Activated effector memory CD4-positive, alpha-beta T cell treated with Interleukin-2 at 50 U/mL for 16 hours (primary cell): ENCODE data around the gene GNA12.

Experiments used
- DNase-seq: peaks from one replicate; pipeline ENCODE4 v3.0.0-alpha.2; 2020

Gene GNA12

DNA sequence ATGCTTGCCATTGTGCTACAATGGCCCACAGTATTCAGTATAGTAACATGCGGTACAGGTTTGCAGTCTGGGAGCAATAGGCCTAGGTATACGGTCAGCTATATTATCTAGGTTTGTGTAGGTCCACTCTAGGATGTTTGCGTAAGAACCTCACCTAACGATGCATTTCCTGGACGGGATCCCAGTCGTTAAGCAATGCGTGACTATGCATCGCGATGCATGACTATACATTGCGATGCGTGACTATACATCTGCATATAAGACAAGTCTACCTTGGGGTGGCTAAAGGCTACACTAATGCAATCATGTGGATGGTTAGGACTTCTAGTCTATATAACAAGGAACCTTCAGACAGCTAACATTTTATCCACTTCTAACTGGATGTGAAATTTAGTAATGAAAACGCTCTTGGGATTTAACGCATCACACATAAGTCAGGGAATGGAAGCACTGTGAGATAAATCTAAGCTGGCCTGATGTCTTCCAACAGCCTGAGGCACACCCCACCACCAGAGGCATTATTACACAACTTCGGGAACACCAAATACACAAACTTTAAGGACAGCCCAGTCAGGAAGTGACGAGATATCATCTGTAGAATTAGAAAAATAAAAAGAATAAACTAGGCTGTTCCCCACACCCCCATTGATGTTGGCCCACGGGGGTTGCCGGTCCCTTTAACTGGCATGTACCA, 9.2 kb downstream of the GNA12 start:
- DNase-seq = no peak

DNA sequence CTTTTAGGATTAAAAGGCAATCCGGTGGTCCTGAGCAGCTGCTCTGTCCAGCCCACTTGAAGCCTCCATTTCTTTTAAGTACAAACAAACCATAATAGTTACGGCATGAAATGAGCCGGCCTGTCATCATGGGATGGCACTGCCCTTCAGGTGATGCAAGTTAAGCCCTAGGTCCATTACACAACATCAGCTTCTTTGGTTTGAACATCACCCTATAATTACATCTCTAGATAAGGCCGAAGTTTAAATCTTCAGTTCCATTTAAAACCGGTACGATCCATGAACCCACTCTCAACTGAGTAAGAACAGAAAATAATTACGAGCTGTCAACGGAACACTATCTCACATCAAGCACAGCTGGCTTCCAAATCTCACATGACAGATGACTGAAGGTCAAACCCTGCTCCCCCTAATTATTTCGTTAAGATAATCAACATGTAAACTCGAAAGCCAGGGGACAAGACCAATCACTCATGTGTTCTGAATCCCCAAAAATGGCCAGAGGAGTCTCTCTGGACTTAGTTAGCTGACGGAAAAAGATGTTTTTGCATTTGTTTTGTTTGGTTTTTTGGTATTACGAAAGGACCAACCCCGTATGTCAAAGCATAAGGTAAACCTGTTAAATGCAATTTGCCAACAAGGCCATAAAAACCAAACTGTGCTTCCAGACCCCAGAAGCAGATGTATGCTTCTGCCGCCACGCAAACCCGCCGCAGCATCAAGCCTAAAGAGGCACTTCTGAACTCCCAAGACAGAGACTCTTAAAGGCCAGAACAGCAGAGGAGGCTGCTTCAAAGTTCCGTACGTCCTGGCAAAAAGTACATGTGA, 10.8 kb downstream of the GNA12 start:
- DNase-seq = no peak

DNA sequence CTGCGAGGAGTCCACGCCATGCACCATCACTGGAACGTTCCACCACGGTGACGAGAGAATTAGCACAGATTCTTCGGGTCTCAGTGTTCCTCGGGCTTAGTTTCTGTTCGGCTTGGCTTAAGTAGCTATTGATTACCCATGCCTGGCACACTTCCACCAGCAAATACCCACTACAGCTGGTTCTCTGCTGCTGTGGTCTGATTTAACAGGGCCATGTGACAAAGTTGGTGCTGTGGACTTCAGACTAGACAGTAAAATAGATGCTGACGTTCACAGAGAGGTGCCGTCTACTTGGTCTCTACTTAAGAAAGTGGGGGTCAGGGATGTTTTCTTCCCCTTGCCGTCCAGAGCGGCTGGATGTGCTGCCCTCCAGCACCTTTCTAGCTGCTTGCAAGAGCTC, 11.6 kb downstream of the GNA12 start:
- no peak for DNase-seq

DNA sequence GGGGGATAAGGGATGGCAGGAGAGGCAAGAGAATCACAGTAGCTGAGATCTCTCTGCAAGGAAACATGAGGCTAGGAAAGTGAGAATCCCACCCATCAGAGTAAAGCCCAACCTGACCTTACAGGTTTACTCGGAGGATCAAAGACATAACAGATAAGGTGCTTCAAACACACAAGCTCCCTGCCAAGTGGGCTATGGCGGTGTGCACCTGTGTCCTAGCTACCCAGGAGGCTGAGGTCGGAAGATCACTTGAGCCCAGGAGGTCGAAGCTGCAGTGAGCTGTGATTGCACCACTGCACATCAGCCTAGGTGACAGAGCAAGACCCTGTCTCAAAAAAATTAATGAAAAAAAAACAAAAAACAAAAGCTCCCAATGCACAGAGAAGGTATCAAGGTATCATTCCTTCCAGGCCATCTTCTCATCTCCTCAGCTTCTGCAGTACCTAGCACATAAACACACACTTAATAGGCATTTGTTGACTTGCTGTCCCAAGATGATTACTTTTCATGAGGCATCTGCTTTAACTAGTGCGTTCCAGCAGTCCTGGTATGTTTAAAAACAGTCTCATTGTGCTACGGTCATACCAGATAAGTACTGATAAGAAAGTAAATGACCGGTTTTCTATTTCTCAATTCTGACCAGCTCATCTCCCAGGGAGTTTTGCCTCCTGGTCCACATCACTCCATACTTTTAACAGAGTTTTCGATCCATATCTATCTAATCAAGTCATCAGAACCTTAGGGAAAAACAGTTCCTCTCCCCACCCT, 13.3 kb downstream of the GNA12 start:
- no peak for DNase-seq

DNA sequence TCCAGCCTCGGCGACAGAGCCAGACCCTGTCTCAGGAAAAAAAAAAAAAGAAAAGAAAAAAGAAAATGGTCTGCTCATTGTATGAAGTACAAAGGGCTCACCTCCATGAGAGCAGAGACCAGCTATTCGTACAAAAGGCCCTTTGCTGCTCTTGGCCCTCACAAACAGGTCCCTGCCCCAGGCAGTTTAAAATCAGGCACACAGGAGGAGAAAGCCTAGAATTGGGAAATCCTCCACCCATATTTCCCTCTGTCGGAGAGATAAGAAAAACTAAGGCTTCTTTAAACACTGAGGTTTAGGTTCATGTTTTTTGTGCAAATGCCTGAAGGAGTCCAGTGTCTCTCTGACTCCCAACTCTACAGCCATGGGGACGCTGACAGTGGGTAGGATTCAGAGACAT, 15.1 kb downstream of the GNA12 start:
- DNase-seq = no peak

DNA sequence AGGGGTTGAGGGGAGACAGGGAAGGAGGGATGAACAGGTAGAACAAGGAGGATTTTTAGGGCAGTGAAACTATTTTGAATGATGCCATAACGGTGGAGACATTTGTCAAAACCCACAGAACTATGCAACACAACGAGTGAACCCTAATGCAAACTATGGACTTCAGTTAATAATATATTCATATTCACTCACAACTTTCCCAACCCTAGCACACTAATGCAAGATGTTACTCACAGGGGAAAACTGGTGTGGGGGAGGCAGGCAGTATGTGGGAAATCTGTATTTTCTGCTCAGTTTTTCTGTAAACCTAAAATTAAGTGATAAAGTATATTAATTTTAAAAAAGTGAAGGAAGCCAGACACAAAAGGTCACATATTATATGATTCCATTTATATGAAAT, 17.3 kb downstream of the GNA12 start:
- no peak for DNase-seq

DNA sequence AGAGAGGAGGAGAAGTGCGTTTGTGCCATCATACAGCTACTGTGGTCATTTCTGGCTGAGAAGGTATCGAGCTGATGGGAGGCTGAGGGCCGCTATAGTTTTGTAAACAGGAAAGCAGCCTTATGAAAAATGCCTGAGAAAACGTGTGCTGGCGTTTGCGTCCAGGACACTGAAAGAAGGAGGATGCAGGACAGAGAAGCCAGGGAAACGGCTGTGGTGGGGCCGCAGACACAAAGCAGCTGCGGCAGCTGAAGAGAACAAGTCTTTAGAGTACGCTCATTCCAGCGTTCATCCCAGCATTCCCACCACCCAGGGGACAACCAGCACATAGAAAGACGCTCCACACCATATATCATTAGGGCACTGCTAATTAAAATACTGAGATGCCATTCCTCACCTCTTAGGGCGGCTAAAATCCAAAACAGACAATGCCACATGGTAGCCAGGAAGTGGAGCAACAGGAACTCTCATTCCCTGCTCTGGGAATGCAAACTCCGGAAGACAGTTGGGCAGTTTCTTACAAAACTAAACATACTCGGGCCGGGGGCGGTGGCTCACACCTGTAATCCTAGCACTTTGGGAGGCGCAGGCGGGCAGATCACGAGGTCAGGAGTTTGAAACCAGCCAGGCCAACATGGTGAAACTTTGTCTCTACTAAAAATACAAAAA, 18.4 kb downstream of the GNA12 start:
- no peak for DNase-seq

DNA sequence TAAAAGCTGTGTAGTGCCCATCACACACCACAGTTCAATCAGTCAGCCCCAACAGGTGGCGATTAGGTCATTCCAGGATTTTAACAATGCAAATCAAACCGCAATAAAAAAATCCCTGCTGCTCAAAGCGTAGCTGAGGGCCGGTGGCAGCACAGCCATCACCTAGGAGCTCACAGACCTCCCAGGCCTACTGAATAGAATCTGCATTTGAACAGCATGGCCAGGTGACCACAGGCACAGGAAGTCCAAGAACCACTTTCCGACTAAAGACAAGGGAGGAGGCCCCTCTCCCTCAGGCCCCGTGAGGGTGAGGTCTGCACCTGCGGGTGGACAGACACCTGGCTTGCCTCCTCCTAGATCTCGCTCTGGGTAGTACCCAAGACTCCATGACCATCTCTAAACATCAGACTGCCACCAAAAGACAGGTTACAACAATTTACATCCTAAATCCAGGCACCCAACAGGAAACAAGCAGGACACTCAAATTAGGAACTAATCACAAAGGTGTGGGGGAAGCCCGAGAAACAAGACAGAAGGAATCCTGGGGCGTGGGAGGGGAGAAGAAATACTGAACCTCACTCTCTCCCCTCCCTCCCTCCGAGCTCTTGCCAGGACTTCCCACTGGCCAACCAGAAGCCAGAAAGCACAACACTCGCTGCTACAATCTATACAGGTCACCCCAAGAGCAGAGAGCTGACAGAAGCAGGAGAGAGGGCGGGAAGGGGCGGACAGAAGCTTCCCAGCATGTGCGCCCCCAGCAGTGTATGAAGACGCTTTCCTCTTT, 19.2 kb downstream of the GNA12 start:
- no peak for DNase-seq

DNA sequence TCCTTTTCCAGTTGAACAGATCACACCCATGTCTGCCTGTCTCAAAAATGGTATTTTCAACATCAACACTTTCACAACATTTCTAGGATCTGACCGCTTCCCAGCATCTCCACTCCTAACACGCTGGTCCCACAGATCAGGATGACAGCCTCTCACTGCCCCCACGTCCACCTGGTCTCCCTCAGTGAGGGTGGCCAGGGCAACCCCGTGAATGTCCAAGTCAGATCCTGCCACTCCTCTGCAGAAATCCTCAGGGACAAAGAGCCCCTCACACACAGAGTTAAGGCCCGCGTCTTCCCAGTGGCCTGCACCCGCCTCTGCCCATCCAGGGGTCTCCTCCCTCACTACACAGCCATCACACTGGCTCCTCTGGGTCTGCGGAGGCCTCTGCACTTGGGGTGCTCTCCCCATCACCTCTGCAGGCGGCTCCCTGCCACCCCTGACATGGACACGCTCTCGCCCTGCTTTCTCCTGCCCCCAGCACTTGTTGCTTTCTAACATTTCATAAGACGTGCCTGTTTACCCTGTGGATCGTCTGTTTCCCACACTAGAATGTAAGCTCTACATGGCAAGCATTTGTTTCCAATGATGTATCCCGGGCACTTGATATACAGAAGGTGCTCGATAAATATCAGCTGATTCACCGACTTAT, 20.0 kb downstream of the GNA12 start:
- no peak for DNase-seq

DNA sequence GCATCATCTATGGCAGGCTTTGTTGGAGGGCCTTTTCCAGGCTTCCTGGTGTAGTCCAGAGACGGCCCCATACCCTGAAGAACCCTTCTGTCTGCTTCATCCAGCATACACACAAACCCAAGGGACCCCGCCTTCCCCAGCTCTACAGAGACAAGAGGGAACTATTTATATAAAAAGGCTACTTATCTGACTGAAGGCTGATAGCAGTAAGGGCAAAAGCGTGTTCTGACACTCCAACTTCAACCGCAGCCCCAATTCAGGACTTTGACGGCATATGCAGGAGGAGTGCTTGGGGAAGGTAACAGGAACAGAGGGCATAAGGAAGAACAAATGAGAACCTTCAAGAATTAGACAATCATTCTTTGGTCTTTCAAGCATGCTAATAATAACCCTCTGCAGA, 21.0 kb downstream of the GNA12 start:
- DNase-seq = no peak

DNA sequence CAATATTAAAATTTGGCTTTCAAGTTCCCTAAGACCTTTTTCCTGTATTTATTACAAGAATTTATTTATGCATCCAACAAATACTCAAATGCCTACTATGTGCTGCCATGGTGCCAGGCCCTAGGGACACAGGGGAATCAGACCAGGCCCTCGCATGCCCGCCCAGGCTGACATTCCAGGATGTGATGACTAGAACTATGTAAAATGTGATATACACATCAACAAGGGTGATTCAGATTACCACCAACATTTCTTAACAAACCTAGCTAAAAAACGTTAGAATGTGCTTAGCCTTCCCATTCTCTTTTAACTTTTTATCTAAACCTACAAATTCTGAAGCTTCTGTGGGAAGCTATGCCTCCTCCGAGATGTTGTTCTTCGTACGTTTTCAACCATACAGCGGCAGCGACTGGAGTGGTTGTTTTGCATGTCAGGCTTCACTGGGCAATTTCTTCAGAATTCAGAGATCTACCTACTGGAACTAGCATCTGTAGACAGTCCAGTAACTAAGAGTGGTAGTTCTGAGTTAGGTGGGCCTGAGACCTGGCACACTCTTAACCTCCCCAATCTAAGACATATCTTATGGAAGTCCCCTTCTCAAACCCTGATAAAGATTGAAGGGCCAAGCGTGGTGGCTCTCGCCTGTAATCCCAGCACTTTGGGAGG, 22.1 kb downstream of the GNA12 start:
- no peak for DNase-seq

DNA sequence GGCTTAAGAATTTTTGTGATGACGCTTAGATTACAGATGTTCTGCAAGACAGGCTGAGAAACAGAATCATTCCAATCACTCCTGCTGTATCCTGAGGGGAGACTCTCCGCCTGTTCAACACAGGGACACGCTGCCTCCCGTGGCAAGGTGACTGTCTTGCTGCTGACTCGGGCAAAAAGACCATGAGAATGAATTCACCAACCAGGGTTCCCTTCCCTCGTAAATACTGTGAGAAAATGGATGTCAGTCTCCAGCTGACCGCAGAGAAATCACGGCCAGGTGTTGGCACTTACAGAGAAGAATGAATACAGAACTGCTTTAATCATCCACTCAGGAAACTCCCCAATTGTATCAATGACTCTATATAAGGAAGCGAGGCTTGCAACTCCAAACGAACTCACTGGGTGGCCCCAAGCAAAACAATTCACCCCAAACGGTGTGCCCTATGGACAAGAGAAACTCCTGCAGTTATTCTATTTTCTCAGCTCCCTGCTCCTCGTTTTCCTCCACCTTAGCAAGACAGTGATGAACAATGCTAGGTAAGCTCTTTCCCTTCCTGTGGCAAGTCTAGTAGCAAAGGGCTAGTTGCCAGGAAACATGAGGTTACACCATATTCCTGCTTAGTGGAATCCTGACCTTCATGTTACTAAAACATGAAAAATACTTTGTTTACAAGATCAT, 22.8 kb downstream of the GNA12 start:
- DNase-seq = no peak

DNA sequence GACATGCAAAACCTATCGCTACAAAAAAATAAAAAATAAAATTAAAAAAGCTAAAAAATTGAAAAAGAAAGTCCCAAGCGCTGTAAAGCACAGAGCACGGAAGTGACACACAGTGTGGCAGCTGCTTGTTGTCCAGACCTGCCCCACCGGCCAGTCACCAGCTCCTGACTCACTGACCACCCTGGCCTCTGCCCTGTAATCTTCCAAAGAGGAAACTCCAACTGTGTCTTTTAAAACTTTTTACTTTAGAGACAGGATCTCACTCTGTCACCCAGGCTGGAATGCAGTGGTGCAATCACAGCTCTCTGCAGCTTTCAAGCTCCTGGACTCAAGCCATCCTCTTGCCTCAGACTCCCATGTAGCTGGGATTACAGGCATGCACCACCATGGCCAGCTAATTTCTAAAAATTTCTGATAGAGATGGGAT, 23.6 kb downstream of the GNA12 start:
- DNase-seq = no peak

DNA sequence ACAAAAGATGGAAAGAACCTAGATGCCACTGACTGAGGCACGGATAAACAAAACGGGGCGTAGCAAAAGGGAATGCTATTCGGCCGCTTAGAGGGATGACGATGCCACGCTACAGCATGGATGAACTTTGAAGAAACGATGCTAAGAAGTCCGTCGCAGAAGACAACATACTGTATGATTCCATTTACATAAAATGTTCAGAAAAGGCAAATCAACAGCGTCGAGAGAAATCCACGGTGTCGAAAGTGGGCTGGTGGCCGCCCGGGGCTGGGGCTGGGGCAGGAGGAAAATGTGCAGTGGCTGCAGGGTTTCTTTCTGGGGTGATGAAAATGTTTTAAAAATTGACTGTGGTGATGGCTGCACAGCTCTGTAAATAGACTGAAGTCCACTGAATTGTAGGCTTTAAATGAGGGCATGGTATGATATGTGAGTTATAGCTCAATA, 24.1 kb downstream of the GNA12 start:
- DNase-seq = no peak

DNA sequence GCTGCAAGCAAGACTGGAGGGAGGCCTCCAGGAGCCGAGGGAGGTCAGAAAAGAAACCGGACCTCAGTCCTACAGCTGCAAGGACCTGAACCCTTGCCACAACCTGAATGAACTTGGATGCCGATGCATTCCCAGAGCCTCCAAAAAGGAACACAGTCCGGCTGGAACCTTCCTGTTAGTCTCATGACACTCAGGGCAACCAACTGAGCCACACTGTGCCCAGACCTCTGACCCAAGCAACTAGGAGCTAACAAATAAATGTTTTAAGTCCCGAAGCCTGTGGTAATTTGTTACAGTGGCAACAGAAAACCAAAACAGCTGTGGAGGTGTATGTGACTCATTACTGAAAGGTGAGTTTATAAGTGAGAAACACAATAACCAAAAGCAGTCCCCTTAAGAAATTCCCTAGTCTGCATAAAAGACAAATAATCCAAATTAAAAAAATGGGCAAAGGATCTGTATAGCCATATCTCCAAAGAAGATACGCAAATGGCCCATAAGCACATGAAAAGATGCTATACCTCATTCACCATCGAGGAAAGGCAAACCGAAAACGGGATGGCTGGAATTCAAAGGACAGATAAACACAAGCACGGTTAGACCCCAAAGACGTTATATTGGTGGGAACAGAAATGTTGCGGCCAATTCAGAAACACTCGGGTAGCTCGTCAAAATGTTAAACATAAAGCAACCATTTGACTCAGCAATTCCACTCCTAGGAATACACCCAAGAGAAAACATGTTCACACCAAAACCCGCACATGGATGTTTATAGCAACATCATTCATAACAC, 24.8 kb downstream of the GNA12 start:
- DNase-seq = no peak

DNA sequence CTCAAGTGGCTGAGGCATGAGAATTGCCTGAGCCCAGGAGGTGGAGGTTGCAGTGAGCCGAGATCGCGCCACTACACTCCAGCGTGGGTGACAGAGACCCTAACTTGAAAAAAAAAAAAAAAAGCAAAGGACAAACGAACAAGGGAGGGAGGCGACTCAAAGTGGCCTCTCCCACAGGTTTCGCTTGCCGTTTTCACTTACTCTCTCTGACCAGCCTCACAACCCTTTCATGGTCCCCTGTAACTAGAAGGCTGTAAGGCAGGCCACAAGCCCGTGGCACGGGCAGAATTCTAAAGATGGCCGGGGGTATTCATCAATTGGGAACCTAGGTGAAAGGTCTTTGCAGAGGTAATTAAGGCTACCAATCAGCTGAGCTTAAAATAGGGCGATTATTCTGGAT, 25.5 kb downstream of the GNA12 start:
- DNase-seq = no peak

DNA sequence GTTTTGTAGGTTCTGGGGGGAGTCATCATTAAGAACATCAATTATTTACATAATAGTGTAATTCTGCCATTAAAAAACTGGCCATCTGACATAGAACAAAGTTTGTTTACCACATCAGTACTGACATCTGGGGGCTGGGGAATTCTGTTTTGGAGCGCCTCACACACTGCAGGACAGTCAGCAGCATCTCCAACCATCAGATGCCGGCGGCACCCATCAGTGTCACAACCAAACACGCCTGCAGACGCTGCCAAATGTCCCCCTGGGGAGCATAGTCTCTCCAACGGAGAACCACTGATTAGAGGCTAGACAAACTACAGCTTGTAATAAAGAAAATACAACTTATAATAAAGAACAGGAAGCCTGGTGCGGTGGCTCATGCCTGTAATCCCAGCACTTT, 26.0 kb downstream of the GNA12 start:
- DNase-seq = no peak

DNA sequence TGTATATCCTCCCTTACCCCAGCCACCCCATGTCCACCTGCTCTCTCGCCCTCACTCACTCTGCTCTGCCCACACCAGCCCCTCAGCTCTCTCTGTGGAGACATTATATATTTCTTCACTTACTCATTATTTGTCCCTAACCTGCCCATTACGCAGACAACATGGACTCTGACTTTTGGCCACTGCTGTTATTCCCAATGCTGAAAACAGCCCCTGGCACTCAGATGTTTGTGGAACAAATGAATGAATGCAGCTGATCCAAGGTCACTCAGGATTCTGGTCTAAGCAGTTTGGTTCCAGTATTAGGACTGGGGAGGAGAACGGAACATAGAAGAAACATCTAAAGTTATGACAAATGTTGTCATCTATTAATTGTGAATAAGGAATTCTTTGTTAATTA, 26.7 kb downstream of the GNA12 start:
- no peak for DNase-seq

DNA sequence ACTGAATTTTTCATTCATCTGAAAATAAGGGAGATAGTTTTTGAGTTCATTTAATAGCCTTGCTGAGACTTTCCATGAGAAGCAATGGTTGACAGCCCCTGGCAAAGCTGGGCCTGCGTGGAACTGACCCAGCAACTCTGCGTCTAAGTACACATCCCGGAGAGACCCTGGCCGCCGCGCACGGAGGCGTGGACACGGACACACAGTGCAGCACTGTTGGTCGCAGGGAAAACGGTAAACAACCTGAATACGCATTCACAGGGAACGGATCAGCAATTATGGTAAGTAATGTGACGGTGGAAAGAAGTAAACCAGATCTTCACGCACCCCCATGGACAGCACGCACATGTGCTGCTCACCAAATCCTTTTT, 28.2 kb downstream of the GNA12 start:
- DNase-seq = no peak
